GM12865 (cell line): Measurements from ENCODE around the gene AKR1B15.
"Not testable (repeated sequence)": the region's sequence is repeated elsewhere in the genome, so short reads cannot be mapped to it uniquely, and the experiment has no call there.

ENCODE experiments used
- DNase-seq: peaks from one replicate; pipeline ENCODE4 v3.0.0; 2010; ENCODE audit warnings: low read depth
- H3K4me3 ChIP-seq: 2 replicates; pipeline ENCODE4 v1.5.1; 2011; ENCODE audit warnings: mild to moderate bottlenecking, low read depth, low read length, control low read depth
- CTCF ChIP-seq: IDR thresholded peaks from 2 replicates; pipeline ENCODE4 v1.5.1; 2011; ENCODE audit warnings: low read length, control low read depth, low read depth, inconsistent platforms; ENCODE audit not compliant: insufficient read depth; ENCODE audit errors: missing control alignments

AKR1B15 gene

GRCh38 chr7:134553976-134554375, 5.1 kb downstream of the AKR1B15 start:
- peak; percentile 51 for DNase-seq
- H3K4me3 ChIP-seq, result no peak overlapping the region
- TF ChIP-seq CTCF, result peak; percentile 36

DNA sequence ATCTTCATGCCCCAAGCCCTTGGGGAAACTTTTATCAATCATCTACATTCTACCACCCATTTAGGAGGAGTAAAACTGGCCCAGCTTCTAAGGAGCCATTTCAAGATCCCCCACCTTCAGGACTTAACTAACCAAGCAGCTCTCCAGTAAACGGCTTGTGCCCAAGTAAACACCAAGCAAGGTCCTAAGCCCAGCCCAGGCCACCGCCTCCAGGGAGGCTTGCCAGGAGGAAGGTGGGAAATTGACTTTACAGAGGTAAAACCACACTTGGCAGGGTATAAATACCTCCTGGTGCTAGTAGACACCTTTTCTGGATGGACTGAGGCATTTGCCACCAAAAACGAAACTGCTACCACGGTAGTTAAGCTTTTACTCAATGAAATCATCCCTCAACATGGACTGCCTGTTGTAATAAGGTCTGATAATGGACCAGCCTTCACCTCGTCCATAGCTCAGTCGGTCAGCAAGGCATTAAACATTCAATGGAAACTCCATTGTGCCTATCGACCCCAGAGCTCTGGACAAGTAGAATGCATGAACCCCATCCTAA, 5.6 kb downstream of the AKR1B15 start:
- TF ChIP-seq CTCF, result no peak

DNA sequence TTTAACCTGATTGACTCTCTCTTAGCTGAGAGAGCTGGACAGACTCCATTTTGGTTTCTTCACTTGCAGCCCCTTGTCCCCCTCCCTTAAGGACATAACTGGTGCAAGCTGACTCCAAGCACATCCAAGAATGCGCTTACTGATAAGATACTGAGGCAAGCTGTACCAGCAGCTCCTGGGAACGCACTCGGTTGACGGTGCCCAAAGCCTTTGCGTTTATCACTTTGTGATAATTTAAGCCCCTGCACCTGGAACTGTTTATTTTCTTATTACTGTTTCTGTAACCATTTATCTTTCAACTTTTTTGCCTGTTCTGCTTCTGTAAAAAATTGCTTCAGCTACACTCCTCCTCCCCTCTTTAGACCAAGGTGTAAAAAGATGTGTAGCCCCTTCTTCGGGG, 8.5 kb downstream of the AKR1B15 start:
- H3K4me3 ChIP-seq, result no peak overlapping the region
- TF ChIP-seq CTCF, result no peak
- no peak for DNase-seq

More for the DNA sequence above, 5.6 kb downstream of the AKR1B15 start:
- DNase-seq, result peak; percentile 49
- H3K4me3 ChIP-seq, result no peak overlapping the region

DNA sequence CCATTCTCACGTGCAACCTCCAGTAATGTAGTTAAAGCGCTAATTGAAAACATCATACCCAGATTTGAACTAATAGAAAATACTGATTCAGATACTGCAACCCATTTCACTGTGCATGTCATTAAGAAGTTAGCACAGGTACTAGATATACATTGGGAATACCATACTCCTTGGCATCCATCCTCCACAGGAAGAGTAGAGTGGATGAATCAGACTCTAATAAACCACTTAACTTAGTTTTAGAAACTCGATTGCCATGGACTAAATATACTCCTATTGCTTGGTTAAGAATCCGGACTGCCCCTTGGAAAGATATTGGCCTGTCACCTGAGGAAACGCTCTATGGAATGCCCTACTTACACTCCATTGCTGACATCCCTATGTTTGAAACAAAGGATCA, 9.5 kb downstream of the AKR1B15 start:
- no peak overlapping the region for H3K4me3 ChIP-seq
- no peak for TF ChIP-seq CTCF

DNA sequence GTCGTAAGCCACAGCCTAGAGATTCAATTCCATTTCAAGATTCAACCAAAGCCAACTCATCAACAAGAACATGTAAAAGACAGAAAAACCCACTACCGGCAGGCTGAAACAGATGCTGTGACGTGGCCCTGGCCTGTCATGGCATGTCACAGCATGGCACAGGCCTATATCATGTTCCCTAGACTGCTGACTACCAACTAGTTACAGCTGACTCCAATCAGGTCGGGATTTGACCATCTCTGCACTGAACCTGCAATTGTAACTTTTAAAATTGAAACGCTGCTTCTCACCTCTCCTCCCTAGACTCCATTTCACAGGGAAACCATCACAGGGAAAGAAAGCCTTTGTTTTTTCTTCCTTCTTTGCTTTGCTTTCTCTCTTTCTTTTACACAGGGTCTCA, 12.7 kb downstream of the AKR1B15 start:
- H3K4me3 ChIP-seq, result not testable (repeated sequence)

More for the DNA sequence above, 9.5 kb downstream of the AKR1B15 start:
- DNase-seq, result no peak

DNA sequence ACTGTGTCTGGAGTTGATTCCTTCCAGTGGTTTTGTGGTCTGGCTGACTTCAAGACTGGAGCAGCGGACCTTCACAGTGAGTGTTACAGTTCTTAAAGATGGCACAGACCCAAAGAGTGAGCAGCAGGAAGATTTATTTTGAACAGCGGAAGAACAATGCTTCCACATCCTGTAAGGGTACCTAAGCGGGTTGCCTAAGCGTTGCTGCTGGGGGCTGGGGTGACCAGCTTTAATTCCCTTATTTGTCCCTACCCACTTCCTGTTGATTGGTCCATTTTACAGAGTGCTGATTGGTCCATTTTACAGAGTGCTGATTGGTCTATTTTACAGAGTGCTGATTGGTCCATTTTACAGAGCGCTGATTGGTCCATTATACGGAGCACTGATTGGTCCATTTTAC, 13.2 kb downstream of the AKR1B15 start:
- no peak for DNase-seq
- no peak for TF ChIP-seq CTCF
- H3K4me3 ChIP-seq, result no peak overlapping the region

More for the DNA sequence above, 12.7 kb downstream of the AKR1B15 start:
- DNase-seq, result not testable (repeated sequence)

DNA sequence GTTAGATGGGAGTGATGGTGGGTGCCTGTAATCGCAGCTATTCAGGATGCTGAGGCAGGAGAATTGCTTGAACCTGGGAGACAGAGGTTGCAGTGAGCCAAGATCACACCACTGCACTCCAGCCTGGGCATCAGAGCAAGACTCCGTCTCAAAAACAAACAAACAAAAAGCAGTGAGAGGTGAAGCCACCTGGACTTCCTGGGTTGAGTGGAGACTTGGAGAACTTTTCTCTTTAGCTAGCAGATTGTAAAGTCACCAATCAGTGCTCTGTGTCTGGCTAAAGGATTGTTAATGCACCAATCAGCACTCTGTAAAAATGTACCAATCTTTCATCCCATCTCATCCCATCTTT, 14.5 kb downstream of the AKR1B15 start:
- H3K4me3 ChIP-seq, DNase-seq: not testable (repeated sequence)

- DNase-seq, result no peak
- H3K4me3 ChIP-seq, result no peak overlapping the region
- no peak for TF ChIP-seq CTCF
Measured at GRCh38 chr7:134565643-134566136, 16.8 kb downstream of the AKR1B15 start.
